D721Med (cell line): ENCODE data around the gene TMEM39A.
A peak's percentile ranks its signal among the peaks of the same experiment; 100 is the strongest.

ENCODE experiments used
- DNase-seq: peaks from one replicate; pipeline ENCODE4 v3.0.0; 2011; ENCODE audit warnings: low spot score; ENCODE audit not compliant: insufficient read length
- FAIRE-seq: peaks from 2 replicates; lab custom pipeline; 2011; peaks lifted over from hg19 to GRCh38; lab: Jason Lieb, UNC
- CTCF ChIP-seq: IDR thresholded peaks from 2 replicates; pipeline ENCODE4 v1.5.1; 2012; ENCODE audit warnings: mild to moderate bottlenecking, control low read depth; ENCODE audit not compliant: insufficient read depth; ENCODE audit errors: missing control alignments

Gene TMEM39A

GRCh38 chr3:119433613-119434325 lies 29.6 kb downstream of the TMEM39A start:
- no peak for DNase-seq
- no peak for TF ChIP-seq CTCF
- FAIRE-seq = no peak

GRCh38 chr3:119428538-119428937 lies 34.9 kb downstream of the TMEM39A start:
- TF ChIP-seq CTCF = no peak
- FAIRE-seq (no peak), DNase-seq (no peak)

GRCh38 chr3:119427669-119428068 lies 35.7 kb downstream of the TMEM39A start:
- TF ChIP-seq CTCF = no peak
- DNase-seq = no peak
- peak; percentile 51 for FAIRE-seq

GRCh38 chr3:119420196-119420595 lies 43.2 kb downstream of the TMEM39A start:
- TF ChIP-seq CTCF = peak; percentile 24
- DNase-seq = no peak
- FAIRE-seq = no peak

GRCh38 chr3:119418641-119419040 lies 44.8 kb downstream of the TMEM39A start:
- DNase-seq (no peak), FAIRE-seq (no peak)
- TF ChIP-seq CTCF = no peak

- DNase-seq (no peak), FAIRE-seq (no peak)
- no peak for TF ChIP-seq CTCF
Observed at GRCh38 chr3:119417771-119418512, 45.5 kb downstream of the TMEM39A start.

- DNase-seq (no peak), FAIRE-seq (no peak)
- TF ChIP-seq CTCF = no peak
Observed at GRCh38 chr3:119416873-119417272, 46.5 kb downstream of the TMEM39A start.
